ENCODE results near the gene FCER2. TPM values are rescaled to one million over a fixed set of nuclear protein-coding genes. Genes with fewer than 3 reads are reported as not detected.
A peak's percentile ranks its signal among the peaks of the same experiment; 100 is the strongest.

The FCER2 gene
- total RNA-seq, 1 experiment from 2014 or later = 0.48 TPM

DNA sequence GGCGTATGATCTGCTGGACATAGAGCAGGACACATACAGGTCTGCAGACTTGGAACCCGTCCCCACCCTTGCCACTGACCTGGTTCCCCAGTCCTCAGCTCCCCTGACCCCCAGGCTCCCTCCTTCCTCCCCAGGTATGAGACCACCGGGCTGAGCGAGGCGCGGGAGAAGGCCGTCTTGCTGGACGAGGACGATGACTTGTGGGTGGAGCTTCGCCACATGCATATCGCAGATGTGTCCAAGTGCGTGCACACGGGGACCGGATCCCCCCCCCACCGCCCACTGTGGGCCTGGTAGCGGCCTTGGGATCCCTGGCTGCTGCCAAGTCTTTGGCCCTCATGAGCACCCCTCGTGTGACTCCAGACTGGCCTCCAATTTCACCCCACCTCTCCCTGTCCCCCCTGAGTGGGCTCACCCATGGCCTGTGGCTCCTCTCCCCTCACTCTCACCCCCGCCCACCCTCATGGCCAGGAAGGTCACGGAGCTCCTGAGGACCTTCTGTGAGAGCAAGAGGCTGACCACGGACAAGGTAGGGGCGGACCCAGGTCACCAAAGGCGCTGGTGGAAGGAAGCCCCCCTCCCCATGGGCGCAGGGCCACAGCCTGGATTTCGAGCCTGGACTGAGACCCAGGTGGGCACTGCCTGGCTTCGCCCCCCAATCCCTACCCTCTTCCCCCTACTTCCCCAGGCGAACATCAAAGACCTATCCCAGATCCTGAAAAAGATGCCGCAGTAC lies 59.5 kb downstream of the FCER2 start (continued):
- TF ChIP-seq, protein P1, sequence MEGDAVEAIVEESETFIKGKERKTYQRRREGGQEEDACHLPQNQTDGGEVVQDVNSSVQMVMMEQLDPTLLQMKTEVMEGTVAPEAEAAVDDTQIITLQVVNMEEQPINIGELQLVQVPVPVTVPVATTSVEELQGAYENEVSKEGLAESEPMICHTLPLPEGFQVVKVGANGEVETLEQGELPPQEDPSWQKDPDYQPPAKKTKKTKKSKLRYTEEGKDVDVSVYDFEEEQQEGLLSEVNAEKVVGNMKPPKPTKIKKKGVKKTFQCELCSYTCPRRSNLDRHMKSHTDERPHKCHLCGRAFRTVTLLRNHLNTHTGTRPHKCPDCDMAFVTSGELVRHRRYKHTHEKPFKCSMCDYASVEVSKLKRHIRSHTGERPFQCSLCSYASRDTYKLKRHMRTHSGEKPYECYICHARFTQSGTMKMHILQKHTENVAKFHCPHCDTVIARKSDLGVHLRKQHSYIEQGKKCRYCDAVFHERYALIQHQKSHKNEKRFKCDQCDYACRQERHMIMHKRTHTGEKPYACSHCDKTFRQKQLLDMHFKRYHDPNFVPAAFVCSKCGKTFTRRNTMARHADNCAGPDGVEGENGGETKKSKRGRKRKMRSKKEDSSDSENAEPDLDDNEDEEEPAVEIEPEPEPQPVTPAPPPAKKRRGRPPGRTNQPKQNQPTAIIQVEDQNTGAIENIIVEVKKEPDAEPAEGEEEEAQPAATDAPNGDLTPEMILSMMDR (IDR thresholded peaks at IDR 0.05) = no peak
- TF ChIP-seq GTF2I (CRISPR knock-in tag; conservative IDR thresholded peaks at IDR 0.05) (no peak), ELF4 (CRISPR knock-in tag; IDR thresholded peaks at IDR 0.05; ENCODE audit: low read depth) (no peak), FOXJ3 (CRISPR knock-in tag; IDR thresholded peaks at IDR 0.05; ENCODE audit: borderline replicate concordance) (no peak), TEAD4 (CRISPR knock-in tag; IDR thresholded peaks at IDR 0.05) (no peak)
- TF ChIP-seq, protein P2, sequence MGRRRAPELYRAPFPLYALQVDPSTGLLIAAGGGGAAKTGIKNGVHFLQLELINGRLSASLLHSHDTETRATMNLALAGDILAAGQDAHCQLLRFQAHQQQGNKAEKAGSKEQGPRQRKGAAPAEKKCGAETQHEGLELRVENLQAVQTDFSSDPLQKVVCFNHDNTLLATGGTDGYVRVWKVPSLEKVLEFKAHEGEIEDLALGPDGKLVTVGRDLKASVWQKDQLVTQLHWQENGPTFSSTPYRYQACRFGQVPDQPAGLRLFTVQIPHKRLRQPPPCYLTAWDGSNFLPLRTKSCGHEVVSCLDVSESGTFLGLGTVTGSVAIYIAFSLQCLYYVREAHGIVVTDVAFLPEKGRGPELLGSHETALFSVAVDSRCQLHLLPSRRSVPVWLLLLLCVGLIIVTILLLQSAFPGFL (CRISPR knock-in tag; IDR thresholded peaks at IDR 0.05; ENCODE audit: borderline replicate concordance) = no peak

DNA sequence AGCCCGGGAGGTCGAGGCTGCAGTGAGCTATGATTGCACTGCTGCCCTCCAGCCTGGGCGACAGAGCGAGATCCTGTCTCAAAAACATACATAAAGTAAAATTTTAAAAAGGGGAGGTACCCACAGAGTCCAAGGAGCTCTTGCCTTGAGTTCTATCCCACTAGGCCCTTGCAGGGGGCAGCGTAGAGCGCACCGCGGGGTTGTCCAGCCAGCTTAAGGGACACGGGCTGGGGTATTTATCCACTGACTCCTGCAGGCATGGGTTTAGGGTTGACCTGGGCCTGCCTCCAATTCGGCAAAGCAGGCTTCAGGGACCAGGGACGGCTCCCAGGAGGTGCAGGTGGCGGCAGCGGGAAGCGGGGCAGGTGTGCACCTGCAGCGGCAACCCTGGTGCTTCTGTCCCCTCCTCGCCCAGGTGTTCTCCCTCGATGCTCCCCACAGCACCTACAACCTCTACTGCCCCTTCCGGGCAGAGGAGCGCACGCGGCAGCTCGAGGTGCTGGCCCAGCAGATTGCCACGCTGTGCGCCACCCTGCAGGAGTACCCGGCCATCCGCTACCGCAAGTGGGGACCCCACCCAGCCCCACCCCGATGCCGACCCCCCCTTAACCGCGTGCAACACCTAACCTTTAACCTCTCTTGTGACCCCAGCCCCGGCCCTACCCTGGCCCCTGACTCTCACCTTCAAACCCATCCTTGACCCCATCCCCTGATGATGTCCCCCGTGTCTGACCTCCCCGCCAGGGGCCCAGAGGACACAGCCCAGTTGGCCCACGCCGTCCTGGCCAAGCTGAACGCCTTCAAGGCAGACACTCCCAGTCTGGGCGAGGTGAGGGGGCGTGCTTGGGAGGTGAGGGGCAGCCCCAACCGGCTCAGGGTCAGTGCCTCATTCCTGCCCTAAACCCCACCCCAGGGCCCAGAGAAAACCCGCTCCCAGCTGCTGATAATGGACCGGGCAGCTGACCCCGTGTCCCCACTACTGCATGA lies 60.3 kb downstream of the FCER2 start:
- H3K27ac Mint-ChIP-seq = no peak overlapping the region
- peaks cover 7% of the 10 kb centered on the region; the same call in 1 of the 2 replicates for H3K36me3 Mint-ChIP-seq
- ATAC-seq (peak; percentile 57), DNase-seq (ENCODE audit: low spot score) (peak; percentile 66)
- peaks cover 3% of the 10 kb centered on the region for H3K27me3 Mint-ChIP-seq (ENCODE audit: low read depth)
- no peaks in the 10 kb centered on the region for H3K4me1 Mint-ChIP-seq
- H3K4me3 Mint-ChIP-seq = no peak overlapping the region
- ChIA-PET CTCF (interaction anchor here (0.5 to 2.8 kb wide), 27 partner anchors 8 to 353 kb away, joined by 3 to 37 read pairs (median 4); partner anchors contain the start of genes CAMSAP3, PET100, TRAPPC5 and XAB2), POLR2A (interaction anchor here (0.6 kb wide), 1 partner anchor 137 kb away, joined by 7 read pairs; no protein-coding TSS in a partner anchor)
- TF ChIP-seq, protein P1 (IDR thresholded peaks at IDR 0.05) = 0 out of 2 replicates have a peak, but pooled peaks have one; percentile 31
- TF ChIP-seq KAT7 (CRISPR knock-in tag; IDR thresholded peaks at IDR 0.05; ENCODE audit: borderline replicate concordance) = no peak
- peaks cover 8% of the 10 kb centered on the region for H3K9me3 Mint-ChIP-seq

DNA sequence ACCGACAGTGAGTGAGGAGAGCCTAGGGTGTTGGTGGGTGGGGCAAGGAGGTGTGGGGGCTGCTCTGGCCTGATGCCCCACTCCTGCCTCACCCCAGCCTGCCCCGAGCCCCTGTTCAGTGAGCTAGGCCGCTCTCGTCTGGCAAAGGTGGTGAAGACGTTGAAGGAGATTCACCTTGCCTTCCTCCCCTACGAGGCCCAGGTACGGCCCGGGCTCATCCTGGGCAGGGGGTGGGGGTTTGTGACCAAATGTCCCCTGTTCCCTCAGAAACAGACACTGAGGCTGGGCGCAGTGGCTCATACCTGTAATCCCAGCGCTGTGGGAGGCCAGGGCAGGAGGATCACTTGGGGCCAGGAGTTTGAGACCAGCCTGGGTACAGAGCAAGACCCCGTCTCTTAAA lies 61.1 kb downstream of the FCER2 start:
- DNase-seq (ENCODE audit: low spot score) (no peak), ATAC-seq (no peak)
- Mint-ChIP-seq H3K4me3 (no peak overlapping the region), H3K27ac (no peak overlapping the region), H3K9me3 (peaks cover 8% of the 10 kb centered on the region), H3K4me1 (no peaks in the 10 kb centered on the region), H3K36me3 (peaks cover 7% of the 10 kb centered on the region; the same call in 1 of the 2 replicates), H3K27me3 (ENCODE audit: low read depth) (peaks cover 11% of the 10 kb centered on the region)
- ChIA-PET CTCF (interaction anchor here (0.6 to 2.8 kb wide), 24 partner anchors 11 to 217 kb away, joined by 3 to 37 read pairs (median 4); partner anchors contain the start of genes CAMSAP3, PET100, TRAPPC5 and XAB2), POLR2A (no interaction called here)
- TF ChIP-seq, protein P3, sequence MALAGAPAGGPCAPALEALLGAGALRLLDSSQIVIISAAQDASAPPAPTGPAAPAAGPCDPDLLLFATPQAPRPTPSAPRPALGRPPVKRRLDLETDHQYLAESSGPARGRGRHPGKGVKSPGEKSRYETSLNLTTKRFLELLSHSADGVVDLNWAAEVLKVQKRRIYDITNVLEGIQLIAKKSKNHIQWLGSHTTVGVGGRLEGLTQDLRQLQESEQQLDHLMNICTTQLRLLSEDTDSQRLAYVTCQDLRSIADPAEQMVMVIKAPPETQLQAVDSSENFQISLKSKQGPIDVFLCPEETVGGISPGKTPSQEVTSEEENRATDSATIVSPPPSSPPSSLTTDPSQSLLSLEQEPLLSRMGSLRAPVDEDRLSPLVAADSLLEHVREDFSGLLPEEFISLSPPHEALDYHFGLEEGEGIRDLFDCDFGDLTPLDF (CRISPR knock-in tag; IDR thresholded peaks at IDR 0.05) = no peak
- TF ChIP-seq, protein P4, sequence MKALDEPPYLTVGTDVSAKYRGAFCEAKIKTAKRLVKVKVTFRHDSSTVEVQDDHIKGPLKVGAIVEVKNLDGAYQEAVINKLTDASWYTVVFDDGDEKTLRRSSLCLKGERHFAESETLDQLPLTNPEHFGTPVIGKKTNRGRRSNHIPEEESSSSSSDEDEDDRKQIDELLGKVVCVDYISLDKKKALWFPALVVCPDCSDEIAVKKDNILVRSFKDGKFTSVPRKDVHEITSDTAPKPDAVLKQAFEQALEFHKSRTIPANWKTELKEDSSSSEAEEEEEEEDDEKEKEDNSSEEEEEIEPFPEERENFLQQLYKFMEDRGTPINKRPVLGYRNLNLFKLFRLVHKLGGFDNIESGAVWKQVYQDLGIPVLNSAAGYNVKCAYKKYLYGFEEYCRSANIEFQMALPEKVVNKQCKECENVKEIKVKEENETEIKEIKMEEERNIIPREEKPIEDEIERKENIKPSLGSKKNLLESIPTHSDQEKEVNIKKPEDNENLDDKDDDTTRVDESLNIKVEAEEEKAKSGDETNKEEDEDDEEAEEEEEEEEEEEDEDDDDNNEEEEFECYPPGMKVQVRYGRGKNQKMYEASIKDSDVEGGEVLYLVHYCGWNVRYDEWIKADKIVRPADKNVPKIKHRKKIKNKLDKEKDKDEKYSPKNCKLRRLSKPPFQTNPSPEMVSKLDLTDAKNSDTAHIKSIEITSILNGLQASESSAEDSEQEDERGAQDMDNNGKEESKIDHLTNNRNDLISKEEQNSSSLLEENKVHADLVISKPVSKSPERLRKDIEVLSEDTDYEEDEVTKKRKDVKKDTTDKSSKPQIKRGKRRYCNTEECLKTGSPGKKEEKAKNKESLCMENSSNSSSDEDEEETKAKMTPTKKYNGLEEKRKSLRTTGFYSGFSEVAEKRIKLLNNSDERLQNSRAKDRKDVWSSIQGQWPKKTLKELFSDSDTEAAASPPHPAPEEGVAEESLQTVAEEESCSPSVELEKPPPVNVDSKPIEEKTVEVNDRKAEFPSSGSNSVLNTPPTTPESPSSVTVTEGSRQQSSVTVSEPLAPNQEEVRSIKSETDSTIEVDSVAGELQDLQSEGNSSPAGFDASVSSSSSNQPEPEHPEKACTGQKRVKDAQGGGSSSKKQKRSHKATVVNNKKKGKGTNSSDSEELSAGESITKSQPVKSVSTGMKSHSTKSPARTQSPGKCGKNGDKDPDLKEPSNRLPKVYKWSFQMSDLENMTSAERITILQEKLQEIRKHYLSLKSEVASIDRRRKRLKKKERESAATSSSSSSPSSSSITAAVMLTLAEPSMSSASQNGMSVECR (CRISPR knock-in tag; IDR thresholded peaks at IDR 0.05; ENCODE audit: borderline replicate concordance) = no peak
- no peak for TF ChIP-seq GABPB1 (CRISPR knock-in tag; IDR thresholded peaks at IDR 0.05)
- TF ChIP-seq, protein P5, sequence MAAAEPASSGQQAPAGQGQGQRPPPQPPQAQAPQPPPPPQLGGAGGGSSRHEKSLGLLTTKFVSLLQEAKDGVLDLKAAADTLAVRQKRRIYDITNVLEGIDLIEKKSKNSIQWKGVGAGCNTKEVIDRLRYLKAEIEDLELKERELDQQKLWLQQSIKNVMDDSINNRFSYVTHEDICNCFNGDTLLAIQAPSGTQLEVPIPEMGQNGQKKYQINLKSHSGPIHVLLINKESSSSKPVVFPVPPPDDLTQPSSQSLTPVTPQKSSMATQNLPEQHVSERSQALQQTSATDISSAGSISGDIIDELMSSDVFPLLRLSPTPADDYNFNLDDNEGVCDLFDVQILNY (CRISPR knock-in tag; IDR thresholded peaks at IDR 0.05) = no peak
- no peak for TF ChIP-seq ZBTB21 (CRISPR knock-in tag; IDR thresholded peaks at IDR 0.05; ENCODE audit: borderline replicate concordance)
- no peak for TF ChIP-seq ZNF396 (CRISPR knock-in tag; IDR thresholded peaks at IDR 0.05; ENCODE audit: borderline replicate concordance)

All from WTC11 (cell line).